ENCODE data around the gene DENND2C.
"Not testable (repeated sequence)": the region's sequence is repeated elsewhere in the genome, so short reads cannot be mapped to it uniquely, and the experiment has no call there.

The DENND2C gene

DNA sequence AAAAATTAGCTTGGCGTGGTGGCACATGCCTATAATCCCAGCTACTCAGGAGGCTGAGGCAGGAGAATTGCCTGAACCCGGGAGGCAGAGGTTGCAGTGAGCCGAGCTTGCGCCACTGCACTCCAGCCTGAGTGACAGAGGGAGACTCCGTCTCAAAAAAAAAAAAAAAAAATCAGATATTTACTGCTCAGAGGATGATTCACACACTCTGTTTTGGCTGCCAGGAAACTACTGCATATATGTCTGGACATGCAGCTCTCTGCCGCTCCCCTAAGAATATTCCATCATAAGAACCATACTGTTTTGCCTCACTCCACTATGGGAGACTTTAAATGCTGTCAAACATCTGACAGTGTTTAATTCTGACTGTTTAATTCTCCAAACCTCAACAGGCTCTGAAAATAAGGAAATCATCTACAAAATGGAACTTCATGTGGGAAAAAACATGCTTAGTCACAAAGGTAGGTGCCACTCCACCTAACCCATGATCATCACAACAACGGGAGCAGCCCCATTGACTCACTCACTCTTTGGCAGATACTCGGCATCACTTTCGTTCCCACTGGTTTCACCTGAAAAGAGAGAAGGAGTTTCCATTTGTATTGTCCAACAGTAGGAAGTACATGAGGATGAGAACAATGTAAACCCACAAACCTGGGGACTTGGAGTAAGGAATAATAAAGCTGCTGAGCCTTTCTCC lies 59.2 kb downstream of the DENND2C start:
- no peak overlapping the region for H3K4me3 ChIP-seq (ENCODE audit: low read length)
- no peak for DNase-seq (ENCODE audit: low read depth, low spot score)

DNA sequence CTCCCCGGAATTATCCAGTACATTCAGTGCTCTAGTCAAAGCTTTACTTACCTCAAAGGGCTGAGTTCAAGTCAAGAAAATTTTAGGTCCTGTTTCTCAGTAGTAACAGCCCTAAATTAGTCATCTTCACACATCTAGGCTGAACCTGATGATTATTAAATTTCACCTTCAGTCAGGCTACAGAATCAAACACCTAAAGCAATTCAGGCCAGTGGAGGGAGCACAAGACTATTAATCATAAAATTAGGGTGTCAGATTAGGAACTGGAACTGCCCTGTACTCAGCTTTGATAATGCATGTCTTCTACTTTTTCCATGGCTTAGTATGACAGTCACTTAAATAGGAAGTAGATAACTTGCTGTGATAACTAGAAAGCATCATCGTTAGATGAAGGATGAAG lies 60.0 kb downstream of the DENND2C start:
- no peak for DNase-seq (ENCODE audit: low read depth, low spot score)
- no peak overlapping the region for H3K4me3 ChIP-seq (ENCODE audit: low read length)

DNA sequence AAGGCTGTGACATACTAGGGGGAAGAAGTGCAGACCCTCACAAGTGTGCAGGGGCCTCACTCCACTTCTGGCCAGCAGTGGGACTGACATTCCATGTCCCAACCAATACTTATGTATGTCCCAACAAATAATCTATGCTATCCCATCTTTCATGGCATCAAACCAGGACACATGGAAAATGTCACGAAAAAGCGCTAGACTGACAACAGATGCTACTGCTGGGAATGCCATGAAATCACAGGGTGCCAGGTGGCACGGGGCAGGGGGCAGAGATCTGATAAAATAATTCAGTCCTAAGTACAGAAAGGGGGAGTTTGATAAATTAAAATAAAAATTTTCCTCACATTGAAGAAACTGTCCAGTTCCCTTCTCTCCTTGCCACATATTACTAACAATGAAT lies 60.8 kb downstream of the DENND2C start:
- H3K4me3 ChIP-seq (ENCODE audit: low read length): no peak overlapping the region
- no peak for DNase-seq (ENCODE audit: low read depth, low spot score)

DNA sequence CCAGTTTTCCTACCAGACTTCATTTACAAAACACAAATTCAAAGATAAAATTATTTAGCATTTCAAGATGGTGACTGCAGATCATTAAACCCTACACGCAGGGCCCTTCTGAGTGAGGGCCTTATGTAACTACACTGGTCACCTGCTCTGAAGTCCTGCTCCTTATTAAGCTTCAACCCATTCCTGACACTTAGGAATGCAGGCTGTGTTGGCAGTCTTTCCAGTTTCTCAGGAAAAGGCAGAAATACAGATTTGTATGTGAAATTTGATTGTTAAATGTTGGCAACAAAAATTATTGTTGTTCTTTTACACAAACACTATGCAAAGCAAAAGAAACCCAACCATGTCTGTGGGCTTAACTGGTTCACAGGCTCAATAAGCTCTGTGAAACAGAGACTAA lies 62.6 kb downstream of the DENND2C start:
- DNase-seq (ENCODE audit: low read depth, low spot score): no peak
- H3K4me3 ChIP-seq (ENCODE audit: low read length): no peak overlapping the region

DNA sequence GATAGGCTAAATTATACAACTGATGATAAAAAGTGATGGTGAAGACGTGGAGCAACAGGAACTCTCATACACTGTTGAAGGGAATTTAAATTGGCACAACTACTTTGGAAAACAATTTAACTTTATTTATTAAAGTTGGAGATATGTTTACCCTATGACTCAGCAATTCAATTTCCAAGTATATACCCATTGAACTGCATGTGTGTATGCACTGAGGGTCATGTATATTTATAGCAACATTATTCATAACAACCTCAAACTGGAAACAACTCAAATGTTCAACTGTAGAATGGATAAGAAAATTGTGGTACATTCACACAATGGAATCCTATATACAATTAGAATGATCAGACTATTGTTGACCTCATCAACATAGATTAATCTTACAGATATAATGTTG lies 71.9 kb downstream of the DENND2C start:
- H3K4me3 ChIP-seq (ENCODE audit: low read length): no peak overlapping the region
- DNase-seq (ENCODE audit: low read depth, low spot score): no peak

DNA sequence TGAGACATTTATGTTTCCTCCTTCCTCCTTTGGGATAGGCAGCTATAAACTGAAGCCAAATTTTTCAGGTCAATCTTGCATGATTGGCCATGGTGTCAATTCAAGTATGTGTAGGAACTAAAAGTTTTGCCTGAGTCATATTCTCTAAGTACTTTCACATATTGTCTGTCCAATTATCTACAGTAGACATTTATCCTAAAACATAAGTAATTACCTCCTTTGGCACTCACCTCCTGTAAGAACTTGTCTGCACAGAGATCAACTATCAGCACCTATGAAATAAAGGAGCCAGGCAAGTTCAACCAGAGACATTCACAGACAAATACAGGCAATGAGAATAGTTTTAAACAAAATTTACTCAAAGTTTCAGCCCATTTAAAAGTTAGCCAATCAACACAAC lies 74.2 kb downstream of the DENND2C start:
- no peak overlapping the region for H3K4me3 ChIP-seq (ENCODE audit: low read length)
- no peak for DNase-seq (ENCODE audit: low read depth, low spot score)

DNA sequence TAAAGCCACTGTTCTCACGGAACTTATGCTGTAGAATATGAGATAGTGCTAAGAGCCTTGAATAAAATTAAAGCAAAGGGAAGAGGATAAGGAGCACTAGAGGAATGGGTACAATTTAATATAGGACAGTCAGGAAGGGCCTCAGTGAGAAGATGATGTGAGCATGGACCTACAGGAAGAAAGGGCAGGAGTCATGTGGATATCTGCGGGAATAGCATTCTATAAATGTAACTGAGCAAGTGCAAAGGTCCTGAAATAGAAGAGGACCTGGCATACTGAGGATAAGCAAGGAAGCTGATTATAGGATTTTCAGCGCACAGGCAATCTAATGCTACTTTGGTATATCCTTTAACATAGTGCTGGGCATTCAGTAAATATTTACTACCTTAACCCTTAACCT lies 75.8 kb downstream of the DENND2C start:
- H3K4me3 ChIP-seq (ENCODE audit: low read length): no peak overlapping the region
- no peak for DNase-seq (ENCODE audit: low read depth, low spot score)

DNA sequence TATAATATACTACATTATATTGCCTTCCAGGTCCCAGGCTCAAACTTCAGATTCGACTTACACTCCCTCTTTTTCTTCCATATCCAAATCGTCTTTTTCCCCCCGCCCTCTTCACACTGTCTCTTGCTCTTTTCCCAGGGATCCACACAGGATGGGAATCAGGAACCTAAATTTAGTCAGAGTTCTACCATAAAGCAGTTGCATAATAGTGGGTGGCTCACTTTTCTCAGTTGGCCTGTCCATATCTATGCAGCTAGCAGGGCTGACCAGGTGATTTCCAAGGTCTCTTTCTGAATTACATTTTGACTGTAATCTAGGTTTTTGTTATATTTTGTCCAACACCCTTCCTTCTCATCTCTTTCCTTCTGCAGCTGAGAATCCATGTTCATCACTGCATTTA lies 80.7 kb downstream of the DENND2C start:
- DNase-seq (ENCODE audit: low read depth, low spot score): no peak
- no peak overlapping the region for H3K4me3 ChIP-seq (ENCODE audit: low read length)

DNA sequence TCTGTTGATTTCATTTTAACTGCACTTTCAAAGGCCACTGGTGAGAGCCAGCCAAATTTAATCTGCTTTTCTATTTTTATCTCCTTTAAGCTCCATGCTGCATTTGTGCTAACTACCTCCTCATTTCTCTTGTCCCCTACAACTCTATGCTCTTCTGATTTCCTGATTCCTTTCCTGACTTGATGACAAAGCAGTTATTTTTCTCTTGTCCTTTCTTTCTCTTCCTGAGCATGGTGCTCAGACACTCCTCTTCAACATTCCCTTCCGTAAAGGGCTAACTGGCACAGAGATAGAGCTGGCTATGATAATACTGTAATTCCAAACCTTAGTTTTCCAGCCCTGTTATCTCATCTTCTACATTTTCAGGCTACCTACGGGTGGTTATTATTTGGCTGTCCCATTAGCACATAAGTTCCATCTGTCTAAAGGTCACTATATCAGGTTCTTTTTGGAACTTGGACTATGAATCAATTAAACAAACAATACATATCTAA lies 81.6 kb downstream of the DENND2C start:
- no peak overlapping the region for H3K4me3 ChIP-seq (ENCODE audit: low read length)
- no peak for DNase-seq (ENCODE audit: low read depth, low spot score)

DNA sequence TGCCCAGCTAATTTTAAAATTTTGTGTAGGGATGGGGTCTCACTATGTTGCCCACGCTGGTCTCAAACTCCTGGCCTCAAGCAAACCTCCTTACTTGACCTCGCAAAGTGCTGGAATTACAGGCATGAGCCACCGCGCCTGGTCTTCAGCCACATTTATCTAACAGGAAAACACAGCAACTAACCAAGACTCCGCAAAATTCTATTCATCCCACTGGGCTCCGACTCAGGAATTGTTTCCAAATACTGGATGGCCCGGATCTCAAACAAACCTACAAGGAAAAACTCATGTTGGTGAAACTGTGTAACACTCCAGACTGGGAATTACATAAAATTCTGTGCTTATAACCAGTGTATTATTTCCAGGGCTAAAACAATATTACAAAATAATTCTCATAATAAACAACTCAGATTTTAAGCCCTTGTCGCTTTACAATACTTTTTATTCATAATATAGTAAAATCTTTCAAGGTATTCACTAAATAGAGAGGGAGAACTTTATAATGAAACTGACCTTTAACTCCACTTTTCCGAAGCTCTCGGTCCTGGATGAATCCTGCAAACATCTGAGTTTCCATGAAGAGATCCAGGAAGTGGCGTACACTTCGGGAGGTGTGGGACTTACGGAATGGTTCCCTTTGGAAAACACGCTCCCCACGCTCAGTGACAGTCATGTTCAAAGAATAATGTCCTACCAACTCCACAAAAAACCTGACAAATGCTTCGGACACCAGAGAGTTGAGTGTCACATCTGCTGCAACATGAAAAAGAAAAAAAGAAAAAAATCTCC lies 82.5 kb downstream of the DENND2C start:
- DNase-seq (ENCODE audit: low read depth, low spot score): no peak
- H3K4me3 ChIP-seq (ENCODE audit: low read length): no peak overlapping the region

DNA sequence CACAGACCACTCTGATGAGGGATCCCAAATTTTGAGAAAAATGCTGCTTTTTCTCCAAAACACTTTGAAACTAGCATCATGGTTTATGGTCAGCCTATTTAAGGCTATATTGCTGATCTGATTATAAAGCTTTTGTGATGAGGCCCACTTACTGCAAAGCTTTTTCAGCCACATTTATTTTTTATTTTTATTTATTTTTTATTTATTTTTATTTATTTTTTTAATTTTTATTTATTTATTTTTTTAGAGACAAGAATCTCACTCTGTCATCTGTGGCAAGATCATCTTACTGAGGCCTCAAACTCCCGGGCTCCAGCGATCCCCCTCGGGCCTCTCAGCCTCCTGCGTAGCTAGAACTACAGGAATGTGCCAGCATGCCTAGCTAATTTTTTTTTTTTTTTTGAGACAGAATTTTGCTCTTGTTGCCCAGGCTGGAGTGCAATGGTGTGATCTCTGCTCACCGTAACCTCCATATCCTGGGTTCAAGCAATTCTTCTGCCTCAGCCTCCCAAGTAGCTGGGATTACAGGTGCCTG lies 83.3 kb downstream of the DENND2C start:
- no peak overlapping the region for H3K4me3 ChIP-seq (ENCODE audit: low read length)
- DNase-seq (ENCODE audit: low read depth, low spot score): no peak

DNA sequence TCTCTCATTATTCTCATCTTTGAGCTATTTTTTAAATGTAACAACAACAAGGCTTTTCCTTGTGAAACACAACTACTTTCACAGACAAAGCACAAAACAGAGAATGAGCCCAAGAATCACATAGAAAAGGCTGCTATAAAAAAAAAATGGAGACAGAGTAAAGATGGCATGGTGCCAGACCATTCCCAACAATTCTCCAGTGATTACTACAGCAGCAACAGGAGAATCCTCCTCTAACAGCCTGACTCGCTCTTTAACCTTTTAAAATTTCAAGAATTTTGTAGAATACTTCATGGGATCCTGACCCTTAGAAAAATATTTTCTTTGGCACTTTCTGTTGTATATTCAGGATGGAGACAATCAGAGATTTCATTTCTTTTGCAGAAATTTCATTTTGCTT lies 84.6 kb downstream of the DENND2C start:
- no peak for DNase-seq (ENCODE audit: low read depth, low spot score)
- no peak overlapping the region for H3K4me3 ChIP-seq (ENCODE audit: low read length)

DNA sequence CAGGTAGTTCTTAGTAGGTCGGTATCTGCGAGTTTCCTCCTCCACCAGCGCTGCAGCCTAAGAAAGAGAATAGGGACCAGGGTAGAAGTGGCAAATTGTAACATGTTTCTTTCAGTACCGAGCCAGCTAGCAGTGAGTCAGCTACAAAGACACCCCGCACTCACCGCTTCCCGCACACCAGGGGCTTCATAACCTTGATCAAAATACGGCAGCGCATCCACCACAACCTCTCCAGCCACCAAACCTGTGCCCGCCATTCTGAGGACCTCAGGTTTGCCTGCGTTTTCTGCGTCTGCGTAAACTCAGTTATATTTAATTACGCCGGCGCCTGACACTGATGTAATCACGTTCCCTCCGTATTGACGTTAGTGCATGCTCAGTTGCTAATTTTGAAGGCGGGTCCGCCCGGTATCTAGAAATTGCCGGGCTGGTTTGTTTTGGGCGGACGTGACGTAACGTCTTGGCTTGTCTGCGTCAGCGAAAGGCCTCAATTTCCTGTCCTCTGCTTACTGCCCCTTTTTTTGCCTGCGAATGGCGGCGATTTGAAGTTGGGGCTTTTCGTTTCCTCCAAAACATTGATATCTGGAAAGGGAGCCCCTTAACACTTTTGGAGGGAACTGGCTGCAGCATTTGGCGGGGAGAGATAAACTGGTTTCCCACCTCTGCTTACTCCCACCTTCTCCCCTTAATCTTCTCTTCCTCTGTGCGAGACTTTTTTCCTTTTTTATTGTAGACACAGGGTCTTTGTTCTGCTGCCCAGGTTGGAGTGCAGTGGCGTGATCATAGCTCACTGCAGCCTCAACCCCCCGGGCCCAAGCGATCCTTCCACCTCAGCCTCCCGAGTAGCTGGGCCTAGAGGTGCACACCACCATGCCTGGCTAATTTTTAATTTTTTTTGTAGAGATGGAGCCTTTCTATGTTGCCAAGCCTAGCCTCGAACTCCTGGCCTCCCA lies 88.2 kb downstream of the DENND2C start, which contains the start of gene BCAS2:
Gene BCAS2, minus strand, starts transcription at position 281 of the 953 bp plus-strand sequence. Its CDS starts 24 bp downstream, at position 257.
- peak; percentile 99 for DNase-seq (ENCODE audit: low read depth, low spot score)
- peak within 1 kb of the TSS; percentile 80 for H3K4me3 ChIP-seq (ENCODE audit: low read length)

DNA sequence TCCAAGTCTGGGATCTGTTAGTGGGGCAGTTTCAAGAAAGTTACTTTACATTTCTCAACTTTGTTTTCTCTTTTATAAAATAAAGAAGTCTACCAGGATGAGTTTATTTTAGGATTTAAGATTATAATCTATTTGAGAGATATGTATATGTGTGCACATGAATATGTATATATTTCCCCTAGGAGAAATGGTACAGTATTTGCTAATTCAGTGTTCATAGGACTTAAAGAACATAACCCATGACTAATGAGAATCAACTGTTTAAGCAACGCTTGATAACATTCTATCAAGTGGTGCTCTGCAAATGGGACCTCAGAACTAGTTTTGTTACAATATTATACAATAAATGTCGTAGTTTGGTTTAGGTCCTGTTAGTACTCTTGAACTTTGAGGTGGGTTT lies 95.5 kb downstream of the DENND2C start:
- DNase-seq (ENCODE audit: low read depth, low spot score): no peak

DNA sequence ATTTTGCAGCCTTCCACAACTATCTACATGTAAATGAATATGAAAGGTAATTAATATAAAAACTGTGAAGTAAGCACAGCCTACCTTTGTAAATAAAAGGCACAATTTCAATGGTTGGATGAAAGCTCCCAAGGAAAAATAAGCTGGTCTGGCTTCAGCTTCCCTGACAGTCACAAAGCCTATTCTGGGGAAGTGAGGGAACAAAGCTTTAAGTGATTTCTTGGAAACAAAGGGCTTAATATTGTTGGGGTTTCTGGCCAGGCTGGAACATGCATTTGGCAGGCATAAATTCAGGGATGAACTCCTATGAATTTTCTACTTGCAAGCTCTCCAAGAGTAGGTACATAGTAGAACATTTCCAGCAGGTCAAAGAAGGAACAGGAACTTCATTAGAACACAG lies 105.7 kb downstream of the DENND2C start:
- no peak for DNase-seq (ENCODE audit: low read depth, low spot score)
- H3K4me3 ChIP-seq (ENCODE audit: low read length): no peak overlapping the region

More for the DNA sequence above, 95.5 kb downstream of the DENND2C start:
- H3K4me3 ChIP-seq (ENCODE audit: low read length): no peak overlapping the region

DNA sequence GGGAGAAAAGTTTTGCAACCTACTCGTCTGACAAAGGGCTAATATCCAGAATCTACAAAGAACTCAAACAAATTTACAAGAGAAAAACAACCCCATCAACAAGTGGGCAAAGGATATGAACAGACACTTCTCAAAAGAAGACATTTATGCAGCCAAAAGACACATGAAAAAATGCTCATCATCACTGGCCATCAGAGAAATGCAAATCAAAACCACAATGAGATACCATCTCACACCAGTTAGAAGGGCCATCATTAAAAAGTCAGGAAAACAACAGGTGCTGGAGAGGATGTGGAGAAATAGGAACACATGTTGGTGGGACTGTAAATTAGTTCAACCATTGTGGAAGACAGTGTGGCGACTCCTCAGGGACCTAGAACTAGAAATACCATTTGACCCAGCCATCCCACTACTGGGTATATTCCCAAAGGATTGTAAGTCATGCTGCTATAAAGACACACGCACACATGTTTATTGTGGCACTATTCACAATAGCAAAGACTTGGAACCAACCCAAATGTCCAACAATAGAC lies 106.8 kb downstream of the DENND2C start:
- DNase-seq (ENCODE audit: low read depth, low spot score); H3K4me3 ChIP-seq (ENCODE audit: low read length): not testable (repeated sequence)

DNA sequence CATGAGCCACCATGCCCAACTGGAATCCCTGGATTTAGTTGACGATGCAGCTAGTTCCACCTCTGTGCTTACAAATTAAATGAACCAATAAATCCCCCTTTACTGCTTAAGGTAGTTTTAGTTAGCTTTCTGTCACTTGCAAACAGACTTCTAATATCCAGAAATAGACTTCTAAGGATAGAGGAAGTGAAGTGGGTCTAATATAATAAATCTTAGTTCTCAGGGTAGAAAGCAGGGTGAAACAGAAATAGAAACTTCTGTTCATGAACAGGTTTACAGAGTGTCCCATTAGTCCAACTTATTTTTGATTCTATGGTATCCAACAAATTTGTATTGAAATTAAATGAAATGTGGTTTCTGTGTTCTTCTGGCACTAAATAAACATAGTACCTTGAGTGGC lies 108.5 kb downstream of the DENND2C start:
- no peak for DNase-seq (ENCODE audit: low read depth, low spot score)
- no peak overlapping the region for H3K4me3 ChIP-seq (ENCODE audit: low read length)

DNA sequence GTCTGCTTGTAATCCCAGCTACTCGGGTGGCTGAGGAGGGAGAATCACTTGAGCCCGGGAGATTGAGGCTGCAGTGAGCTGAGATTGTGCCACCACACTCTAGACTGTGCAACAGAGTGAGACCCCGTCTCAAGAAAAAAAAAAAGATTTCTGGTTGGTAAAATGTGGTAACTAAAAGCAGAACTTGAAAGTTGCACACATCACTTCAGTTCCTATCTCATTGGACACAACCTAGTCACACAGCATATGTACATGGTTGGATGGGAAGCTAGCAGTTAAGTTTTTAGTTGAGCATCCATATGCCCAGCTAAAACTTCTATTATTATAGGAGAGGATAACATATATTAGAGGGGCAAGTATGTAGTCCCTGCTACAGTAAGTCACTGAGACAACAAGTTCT lies 110.5 kb downstream of the DENND2C start:
- H3K4me3 ChIP-seq (ENCODE audit: low read length): no peak overlapping the region
- DNase-seq (ENCODE audit: low read depth, low spot score): no peak

DNA sequence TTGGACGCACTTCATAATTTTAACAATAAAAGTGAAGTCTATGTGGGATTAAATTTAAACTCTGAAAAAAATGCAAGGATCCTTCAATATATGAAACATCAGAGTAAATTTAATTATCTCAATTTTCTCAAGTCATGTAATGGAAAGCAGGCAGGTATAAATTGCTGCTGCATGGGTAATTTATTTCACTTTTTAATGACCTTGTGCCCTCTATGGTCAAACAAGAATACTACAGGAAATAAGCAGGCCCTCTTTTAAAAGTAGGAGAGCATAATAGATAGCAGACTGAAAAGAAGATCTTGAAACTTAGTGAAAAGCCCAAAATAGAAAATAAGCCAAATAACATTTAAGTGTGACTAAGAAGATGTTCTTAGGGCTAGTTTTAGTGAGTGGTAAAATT lies 111.3 kb downstream of the DENND2C start:
- peak; percentile 14 for DNase-seq (ENCODE audit: low read depth, low spot score)
- no peak overlapping the region for H3K4me3 ChIP-seq (ENCODE audit: low read length)

All from Jurkat, Clone E6-1 (cell line).